ENCODE data around the gene MIGA2. TPM values are rescaled to one million over a fixed set of nuclear protein-coding genes. Genes with fewer than 3 reads are reported as not detected.
"Not testable (repeated sequence)": the region's sequence is repeated elsewhere in the genome, so short reads cannot be mapped to it uniquely, and the experiment has no call there.

Gene MIGA2
- polyA plus RNA-seq, 3 donors: 22.9 to 33.4 (median 25.1) TPM

DNA sequence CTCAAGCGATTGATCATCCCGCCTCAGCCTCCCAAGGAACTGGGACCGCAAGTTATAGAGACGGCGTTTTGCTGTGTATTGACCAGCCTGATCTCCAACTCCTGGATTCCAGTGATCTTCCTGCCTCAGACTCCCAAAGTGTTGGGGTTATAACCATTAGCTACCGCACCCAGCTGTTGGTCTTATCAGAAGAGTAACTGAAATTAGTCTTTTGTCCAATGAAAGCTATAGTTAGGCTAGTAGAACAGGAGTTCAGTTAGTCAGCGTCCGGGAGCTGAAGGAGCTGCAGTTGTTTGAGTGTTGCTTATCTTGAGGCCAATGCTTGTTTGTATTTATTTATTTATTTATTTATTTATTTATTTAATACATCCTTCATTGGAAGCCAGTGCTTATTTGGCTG lies 3.2 kb upstream of the MIGA2 start:
- no peak for DNase-seq

DNA sequence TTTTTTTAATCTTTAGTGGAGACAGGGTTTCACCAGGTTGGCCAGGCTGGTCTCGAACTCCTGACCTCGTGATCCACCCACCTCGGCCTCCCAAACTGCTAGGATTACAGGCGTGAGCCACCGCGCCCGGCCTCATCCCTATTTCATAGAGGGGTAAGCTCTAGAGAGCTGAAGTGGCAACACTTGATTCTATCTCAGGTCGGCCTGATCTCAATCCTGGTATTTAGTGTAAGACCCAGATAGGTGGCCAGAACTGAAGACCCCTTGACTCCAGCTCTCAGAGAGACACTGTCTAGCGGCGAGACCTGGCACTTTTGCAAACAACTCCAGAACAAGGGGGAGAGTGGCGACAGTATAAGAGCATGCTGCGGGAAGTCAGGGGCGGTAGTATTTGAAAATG lies 588 bp upstream of the MIGA2 start:
- DNase-seq: not testable (repeated sequence)

- no peak for DNase-seq
Measured at GRCh38 chr9:129036923-129037766, 719 bp downstream of the MIGA2 start.

- DNase-seq: no peak
Measured at GRCh38 chr9:129037767-129038098, 1.3 kb downstream of the MIGA2 start.

DNA sequence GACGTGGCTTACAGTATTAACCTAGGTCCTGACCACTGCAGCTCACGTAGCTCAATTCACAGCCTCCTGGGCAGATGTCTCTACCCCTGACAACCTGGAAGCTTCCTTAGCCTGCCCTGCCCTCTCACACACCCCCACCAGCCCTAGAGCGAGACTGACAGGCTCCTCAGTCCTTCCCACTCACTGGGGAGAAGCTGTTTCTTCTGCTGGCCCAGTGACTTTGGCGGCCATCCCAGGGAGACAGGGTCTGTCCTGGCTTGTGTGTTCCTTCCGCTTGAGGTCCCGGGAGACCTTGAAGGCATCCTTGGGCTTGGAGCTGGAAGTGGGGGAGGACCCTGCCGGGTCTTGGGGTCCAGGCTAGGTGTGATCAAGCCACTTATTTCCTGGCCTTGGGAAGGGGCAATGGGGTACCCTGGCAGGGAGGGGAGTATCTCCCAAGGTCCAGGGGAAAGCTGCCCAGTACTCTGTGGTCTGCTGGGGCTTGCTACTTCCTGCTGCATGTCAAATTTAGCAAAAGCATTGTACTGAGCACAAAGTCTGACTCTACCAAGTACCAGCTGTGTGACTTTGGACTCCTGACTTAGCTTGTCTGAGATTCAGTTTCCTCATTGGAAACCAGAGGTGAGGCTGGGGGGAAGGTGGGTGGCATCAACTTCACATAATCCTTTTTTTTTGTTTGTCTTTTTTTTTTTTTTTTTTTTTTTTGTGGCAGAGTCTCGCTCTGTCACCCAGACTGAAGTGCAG lies 1.9 kb downstream of the MIGA2 start:
- no peak for DNase-seq

DNA sequence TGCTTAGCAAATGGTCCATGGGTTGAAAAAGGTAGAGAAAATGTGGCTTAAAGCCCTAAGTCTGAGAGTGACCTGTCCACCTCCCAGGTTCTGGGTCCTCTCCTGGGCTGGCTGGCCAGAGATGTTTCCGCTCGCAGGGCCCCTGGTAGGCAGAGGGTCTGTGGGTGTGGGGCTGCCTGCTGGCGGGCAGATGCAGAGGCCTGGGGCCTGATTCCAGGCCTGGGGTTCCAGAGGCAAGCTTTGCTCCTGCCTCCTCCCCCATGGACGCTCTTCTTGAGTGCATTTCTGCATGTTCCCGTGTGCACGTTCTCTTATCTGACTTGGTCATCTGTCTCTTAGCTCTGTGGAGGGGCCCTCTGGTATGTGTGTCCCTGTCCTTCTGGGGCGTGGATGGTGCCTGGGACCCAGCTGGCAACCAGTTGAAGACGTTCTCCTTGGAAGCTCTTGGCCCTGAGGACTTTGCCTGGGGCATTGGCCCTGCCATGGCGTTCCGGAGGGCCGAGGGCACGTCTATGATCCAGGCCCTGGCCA lies 3.8 kb downstream of the MIGA2 start:
- no peak for DNase-seq

DNA sequence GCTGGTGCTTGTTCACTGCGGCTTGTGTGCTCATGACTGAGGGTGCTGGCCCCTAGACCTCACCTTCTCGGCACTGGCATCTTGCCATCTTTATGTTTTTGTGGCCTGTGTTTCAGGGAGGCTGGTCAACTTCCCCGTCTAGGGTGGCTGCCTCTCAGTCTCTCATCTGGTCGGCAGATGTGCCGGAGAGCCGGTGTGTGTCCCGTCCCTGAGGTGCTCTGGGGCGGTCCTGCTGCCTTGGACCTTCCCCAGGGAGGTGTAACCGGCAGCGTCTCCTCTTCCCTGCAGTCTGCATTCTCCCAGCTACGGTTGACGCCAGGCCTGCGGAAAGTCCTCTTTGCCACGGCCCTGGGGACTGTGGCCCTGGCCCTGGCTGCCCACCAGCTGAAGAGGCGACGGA lies 5.6 kb downstream of the MIGA2 start:
- no peak for DNase-seq

- DNase-seq: no peak
Measured at GRCh38 chr9:129052592-129052991, 16.2 kb downstream of the MIGA2 start.

DNA sequence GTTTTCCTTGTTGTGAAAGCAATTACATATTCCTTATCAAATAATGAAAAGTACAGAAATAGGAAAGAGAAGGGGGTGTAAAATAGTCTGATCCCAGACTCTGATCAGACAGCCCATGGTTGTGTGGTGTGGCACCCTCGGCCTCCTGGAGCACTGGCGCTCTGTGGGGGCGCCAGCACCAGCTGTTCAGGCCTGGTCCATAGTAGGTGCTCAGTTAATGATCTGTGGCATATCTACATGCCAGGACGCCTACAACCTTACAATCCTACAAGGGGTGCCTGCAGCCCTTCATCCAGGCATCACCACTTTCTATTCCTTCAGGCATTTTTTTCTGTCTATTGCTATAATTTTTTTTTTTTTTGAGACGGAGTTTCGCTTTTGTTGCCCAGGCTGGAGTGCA lies 16.6 kb downstream of the MIGA2 start:
- DNase-seq: no peak

- DNase-seq: no peak
Measured at GRCh38 chr9:129054163-129054851, 17.9 kb downstream of the MIGA2 start.

DNA sequence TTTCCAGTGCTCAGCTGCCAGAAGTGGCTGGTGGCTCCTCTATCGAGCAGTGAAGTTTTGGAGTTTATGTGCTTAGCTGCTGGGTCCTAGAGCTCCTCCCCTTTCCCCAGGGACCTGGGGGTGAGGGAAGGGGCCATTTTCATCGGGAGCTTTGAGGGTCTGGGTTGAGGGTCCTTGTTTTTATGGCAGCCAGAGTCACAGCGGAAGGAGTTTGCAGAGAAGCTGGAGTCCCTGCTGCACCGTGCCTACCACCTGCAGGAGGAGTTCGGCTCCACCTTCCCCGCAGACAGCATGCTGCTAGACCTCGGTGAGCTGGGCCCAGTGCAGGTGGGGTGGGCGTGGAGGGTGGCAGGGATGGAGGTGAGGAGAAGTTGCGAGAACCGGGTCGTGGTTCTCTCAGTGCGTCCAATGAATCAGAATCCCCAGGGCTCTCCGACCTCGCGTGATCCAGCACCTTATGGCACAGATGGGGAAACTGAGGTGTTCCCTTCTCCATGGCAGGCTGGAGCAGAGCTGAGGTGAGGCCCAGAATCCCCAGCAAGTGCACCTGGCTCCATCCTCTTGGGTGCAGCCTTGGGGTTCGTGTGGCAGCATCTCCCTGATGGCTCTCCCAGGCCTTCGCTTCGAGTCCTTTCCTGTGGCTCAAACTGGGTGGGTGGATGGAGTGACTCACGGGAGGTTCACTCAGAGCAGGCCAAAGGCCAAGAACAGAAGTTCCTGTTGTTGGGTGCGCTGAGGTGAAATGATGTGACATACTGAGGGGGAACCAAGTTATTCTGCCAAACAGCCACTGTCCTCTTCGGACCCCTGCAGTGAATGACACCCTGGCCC lies 22.8 kb downstream of the MIGA2 start:
- no peak for DNase-seq

GRCh38 chr9:129059796-129060785 lies 23.7 kb downstream of the MIGA2 start:
- DNase-seq: no peak

GRCh38 chr9:129060991-129061390 lies 24.6 kb downstream of the MIGA2 start:
- no peak for DNase-seq

DNA sequence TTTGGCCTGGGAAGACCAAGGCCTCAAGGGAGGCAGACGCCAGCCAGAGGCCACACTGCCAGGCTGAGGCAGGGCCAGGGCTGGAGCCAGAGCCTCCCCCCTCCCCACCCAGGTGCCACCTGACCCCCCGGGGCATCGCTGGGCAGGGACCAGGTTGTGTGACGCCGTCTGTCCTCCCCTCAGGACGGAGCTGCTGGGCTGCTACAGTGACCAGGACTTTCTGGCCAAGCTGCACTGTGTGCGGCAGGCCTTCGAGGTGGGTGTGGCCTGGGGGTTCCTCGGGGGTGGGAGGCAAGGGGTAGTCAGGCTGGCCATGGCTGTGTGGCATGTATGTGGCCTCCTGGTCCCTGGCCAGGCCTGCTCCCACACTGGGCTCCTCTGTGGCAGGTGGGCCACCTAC lies 26.6 kb downstream of the MIGA2 start:
- DNase-seq: no peak

- no peak for DNase-seq
Measured at GRCh38 chr9:129064499-129064908, 28.1 kb downstream of the MIGA2 start.

DNA sequence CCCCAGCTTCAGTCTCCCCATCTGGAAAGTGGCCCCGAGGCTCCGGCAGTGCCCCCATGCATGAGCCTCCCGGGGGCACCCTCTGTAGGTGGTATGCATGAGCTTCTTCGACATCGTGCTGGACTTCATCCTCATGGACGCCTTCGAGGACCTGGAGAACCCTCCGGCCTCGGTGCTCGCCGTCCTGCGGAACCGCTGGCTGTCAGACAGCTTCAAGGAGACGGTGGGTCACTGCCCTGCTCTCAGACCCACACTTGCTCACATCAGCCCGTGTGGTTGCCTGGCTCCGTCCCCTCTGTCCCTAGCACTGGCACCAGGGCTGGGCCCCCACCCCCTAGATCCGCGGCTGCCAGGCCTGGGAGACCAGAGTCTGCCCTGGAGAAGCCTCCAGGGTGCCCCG lies 31.7 kb downstream of the MIGA2 start:
- DNase-seq: no peak

- DNase-seq: no peak
Measured at GRCh38 chr9:129068990-129069861, 32.8 kb downstream of the MIGA2 start.

DNA sequence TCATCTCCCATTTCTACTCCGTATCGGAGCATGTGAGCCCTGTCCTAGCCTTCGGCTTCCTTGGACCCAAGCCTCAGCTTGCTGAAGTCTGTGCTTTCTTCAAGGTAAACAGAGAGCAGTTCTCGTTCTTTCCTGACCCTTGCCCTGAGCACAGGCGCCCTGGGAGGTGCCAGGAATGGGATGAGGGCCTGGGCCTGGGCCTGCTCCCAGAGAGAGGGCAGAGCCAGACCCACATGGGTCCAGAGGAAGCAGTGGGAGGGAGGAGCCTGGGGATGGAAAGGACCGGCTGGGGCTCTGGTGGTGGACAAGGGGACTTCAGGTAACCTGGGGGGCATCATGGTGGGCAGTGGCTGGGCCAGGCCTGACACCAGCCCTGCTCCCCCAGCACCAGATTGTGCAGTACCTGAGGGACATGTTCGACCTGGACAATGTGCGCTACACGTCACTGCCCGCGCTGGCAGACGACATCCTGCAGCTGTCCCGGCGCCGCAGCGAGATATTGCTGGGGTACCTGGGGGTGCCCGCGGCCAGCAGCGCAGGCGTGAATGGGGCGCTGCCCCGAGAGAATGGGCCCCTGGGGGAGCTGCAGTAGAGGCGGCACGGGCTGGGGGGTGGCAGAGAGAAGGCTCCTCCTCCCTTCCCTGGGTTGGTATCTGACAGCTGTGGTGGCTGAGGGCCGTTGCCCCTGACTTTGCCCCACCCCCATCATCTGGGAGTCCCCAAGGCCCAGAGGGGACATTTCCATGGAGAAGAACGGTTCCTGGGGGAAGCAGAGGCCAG lies 33.6 kb downstream of the MIGA2 start:
- no peak for DNase-seq

Data from renal pelvis (tissue), 4 donors.